BE2C (cell line): Measurements from ENCODE around the gene RPP14.
"Not testable (repeated sequence)": the region's sequence is repeated elsewhere in the genome, so short reads cannot be mapped to it uniquely, and the experiment has no call there.

Experiments used
- DNase-seq: peaks from one replicate; pipeline ENCODE4 v3.0.0-alpha.2; 2020
- H3K27me3 ChIP-seq: fragments of 250-450 bp; sonication (Bioruptor Pico); 2 replicates; pipeline ENCODE4 v1.5.1; 2020; ENCODE audit warnings: mild to moderate bottlenecking
- H3K36me3 ChIP-seq: fragments of 250-450 bp; sonication (Bioruptor Pico); 2 replicates; pipeline ENCODE4 v1.5.1; 2020; ENCODE audit warnings: mild to moderate bottlenecking
- H3K4me1 ChIP-seq: fragments of 250-450 bp; sonication (Bioruptor Pico); 2 replicates; pipeline ENCODE4 v1.5.1; 2020
- H3K4me3 ChIP-seq: 2 replicates; pipeline ENCODE4 v1.5.1; 2011; ENCODE audit warnings: low read depth, low read length
- H3K9me3 ChIP-seq: fragments of 250-450 bp; sonication (Bioruptor Pico); 2 replicates; pipeline ENCODE4 v1.5.1; 2020
- CTCF ChIP-seq: IDR thresholded peaks from 2 replicates; pipeline ENCODE4 v1.5.1; 2012; ENCODE audit warnings: mild to moderate bottlenecking, low read depth, low read length

Gene RPP14

DNA sequence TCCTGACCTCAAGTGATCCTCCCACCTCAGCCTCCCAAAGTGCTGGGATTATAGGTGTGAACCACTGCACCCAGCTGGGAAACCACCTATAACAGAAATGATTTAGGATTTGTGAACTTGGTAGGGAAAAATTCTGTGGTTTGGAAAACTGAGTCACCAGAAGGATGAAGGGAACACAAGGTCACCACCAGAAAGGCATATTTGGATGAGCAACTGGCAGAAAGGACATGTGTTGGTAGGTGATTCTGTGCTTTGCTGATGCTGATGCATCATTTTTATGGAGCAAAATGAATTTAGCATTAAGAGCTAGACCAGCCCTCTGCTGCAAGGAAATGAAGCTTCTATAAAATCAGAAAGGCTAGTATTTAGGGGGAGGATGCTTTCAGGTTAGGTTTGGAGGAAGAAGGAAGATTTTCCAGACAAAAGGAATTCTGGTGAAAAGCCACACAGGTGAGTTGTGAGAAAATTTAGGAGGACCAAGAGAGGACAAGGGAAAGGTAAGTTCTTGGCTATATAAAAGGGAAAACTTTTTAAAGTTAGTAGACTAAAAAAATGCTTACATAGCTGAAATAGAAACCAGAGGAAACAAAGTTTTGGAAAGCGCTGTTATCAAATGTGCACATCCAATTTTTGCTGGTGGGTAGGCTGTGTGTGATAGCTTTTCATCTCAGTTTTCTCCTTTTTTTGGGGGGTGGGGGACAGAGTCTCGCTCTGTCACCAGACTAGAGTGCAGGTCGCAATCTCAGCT, 30.3 kb downstream of the RPP14 start:
- DNase-seq: no peak
- H3K4me1 ChIP-seq: no peaks in the 10 kb centered on the region
- H3K4me3 ChIP-seq: no peak overlapping the region
- no peaks in the 10 kb centered on the region for H3K27me3 ChIP-seq
- no peaks in the 10 kb centered on the region for H3K9me3 ChIP-seq
- H3K36me3 ChIP-seq: no peaks in the 10 kb centered on the region
- no peak for TF ChIP-seq CTCF

- no peaks in the 10 kb centered on the region for H3K4me1 ChIP-seq
- no peaks in the 10 kb centered on the region for H3K9me3 ChIP-seq
- H3K36me3 ChIP-seq: no peaks in the 10 kb centered on the region
- H3K27me3 ChIP-seq: no peaks in the 10 kb centered on the region
- TF ChIP-seq CTCF: no peak
- no peak overlapping the region for H3K4me3 ChIP-seq
- no peak for DNase-seq
Observed at GRCh38 chr3:58337190-58337589, 31.1 kb downstream of the RPP14 start.

GRCh38 chr3:58339146-58339545, 33.1 kb downstream of the RPP14 start:
- not testable (repeated sequence) for H3K4me3 ChIP-seq, H3K27me3 ChIP-seq, H3K4me1 ChIP-seq, H3K36me3 ChIP-seq, DNase-seq, H3K9me3 ChIP-seq

- no peaks in the 10 kb centered on the region for H3K9me3 ChIP-seq
- no peaks in the 10 kb centered on the region for H3K27me3 ChIP-seq
- TF ChIP-seq CTCF: no peak
- no peaks in the 10 kb centered on the region for H3K4me1 ChIP-seq
- H3K4me3 ChIP-seq: no peak overlapping the region
- no peak for DNase-seq
- no peaks in the 10 kb centered on the region for H3K36me3 ChIP-seq
Observed at GRCh38 chr3:58340594-58341244, 34.7 kb downstream of the RPP14 start.

DNA sequence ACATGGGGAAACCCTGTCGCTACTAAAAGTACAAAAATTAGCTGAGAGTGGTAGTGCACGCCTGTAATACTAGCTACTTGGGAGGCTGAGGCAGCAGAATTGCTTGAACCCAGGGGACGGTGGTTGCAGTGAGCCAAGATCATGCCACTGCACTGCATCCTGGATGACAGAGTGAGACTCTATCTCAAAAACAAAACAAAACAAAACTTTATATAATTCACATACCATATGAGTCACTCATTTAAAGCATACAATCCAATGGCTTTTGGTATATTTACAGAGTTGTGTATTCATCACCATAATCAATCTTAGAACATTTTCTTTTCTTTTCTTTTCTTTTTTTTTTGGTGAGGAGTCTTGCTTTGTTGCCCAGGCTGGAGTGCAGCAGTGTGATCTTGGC, 35.3 kb downstream of the RPP14 start:
- DNase-seq: no peak
- H3K27me3 ChIP-seq: no peaks in the 10 kb centered on the region
- no peaks in the 10 kb centered on the region for H3K4me1 ChIP-seq
- H3K4me3 ChIP-seq: no peak overlapping the region
- H3K9me3 ChIP-seq: no peaks in the 10 kb centered on the region
- H3K36me3 ChIP-seq: no peaks in the 10 kb centered on the region
- TF ChIP-seq CTCF: no peak

- H3K36me3 ChIP-seq: no peaks in the 10 kb centered on the region
Observed at GRCh38 chr3:58342676-58343075, 36.6 kb downstream of the RPP14 start.

More at GRCh38 chr3:58342676-58343075, 36.6 kb downstream of the RPP14 start:
- H3K4me3 ChIP-seq: no peak overlapping the region
- no peak for TF ChIP-seq CTCF
- no peak for DNase-seq
- no peaks in the 10 kb centered on the region for H3K4me1 ChIP-seq
- H3K27me3 ChIP-seq: no peaks in the 10 kb centered on the region
- no peaks in the 10 kb centered on the region for H3K9me3 ChIP-seq
